GM18909 (cell line): Measurements from ENCODE around the gene LHX6.

Experiments
- ATAC-seq: cut with Tn5 transposase; IDR thresholded peaks from one replicate; pipeline ENCODE4 v1.9.1; 2021; ENCODE audit warnings: mild to moderate bottlenecking; ENCODE audit not compliant: unreplicated experiment, poor library complexity

The LHX6 gene

GRCh38 chr9:122159026-122159924 is 69.5 kb downstream of the LHX6 start, which contains the start of the genes MORN5 and NDUFA8:
MORN5 (plus strand) TSS chr9:122159908; CDS start chr9:122159973, 65 bp downstream.
NDUFA8 (minus strand) TSS chr9:122159779; CDS start chr9:122159677, 102 bp downstream.
- ATAC-seq = peak; percentile 92

GRCh38 chr9:122158202-122158601 is 70.6 kb downstream of the LHX6 start:
- peak; percentile 48 for ATAC-seq

- no peak for ATAC-seq
Observed at GRCh38 chr9:122155796-122156195, 73.0 kb downstream of the LHX6 start.
